Stomach (tissue), 4 donors: ENCODE measurements around the gene NAGPA.

Experiments used
- EP300 ChIP-seq: sonication (generic); formaldehyde crosslinking; IDR thresholded peaks from one replicate; pipeline ENCODE4 v1.6.1; 2017; ENCODE audit warnings: antibody characterized with exemption
- POLR2A ChIP-seq, 4 donors: fragments of 450-650 bp; IDR thresholded peaks; one replicate each; pipeline ENCODE4 v1.6.1; 2016; ENCODE audit warnings: antibody characterized with exemption in 4 of 4, control low read depth in 2 of 4, mild to moderate bottlenecking in 1 of 4, moderate library complexity in 1 of 4
- POLR2AphosphoS5 ChIP-seq, 3 donors: sonication (generic); formaldehyde crosslinking; IDR thresholded peaks; one replicate each; pipeline ENCODE4 v1.6.1; 2016; ENCODE audit warnings: antibody characterized with exemption in 3 of 3
- TF ChIP-seq, protein P1 (sequence below), 7 experiments: fragments of 450-650 bp in 4 of 7; fragments of 200-600 bp in 3 of 7; sonication (generic) in 3 of 7; IDR thresholded peaks; one replicate each; pipeline ENCODE4 v1.5.1; 2016 to 2019; ENCODE audit warnings: antibody characterized with exemption in 7 of 7, control low read depth in 2 of 7, mild to moderate bottlenecking in 1 of 7

DNA sequence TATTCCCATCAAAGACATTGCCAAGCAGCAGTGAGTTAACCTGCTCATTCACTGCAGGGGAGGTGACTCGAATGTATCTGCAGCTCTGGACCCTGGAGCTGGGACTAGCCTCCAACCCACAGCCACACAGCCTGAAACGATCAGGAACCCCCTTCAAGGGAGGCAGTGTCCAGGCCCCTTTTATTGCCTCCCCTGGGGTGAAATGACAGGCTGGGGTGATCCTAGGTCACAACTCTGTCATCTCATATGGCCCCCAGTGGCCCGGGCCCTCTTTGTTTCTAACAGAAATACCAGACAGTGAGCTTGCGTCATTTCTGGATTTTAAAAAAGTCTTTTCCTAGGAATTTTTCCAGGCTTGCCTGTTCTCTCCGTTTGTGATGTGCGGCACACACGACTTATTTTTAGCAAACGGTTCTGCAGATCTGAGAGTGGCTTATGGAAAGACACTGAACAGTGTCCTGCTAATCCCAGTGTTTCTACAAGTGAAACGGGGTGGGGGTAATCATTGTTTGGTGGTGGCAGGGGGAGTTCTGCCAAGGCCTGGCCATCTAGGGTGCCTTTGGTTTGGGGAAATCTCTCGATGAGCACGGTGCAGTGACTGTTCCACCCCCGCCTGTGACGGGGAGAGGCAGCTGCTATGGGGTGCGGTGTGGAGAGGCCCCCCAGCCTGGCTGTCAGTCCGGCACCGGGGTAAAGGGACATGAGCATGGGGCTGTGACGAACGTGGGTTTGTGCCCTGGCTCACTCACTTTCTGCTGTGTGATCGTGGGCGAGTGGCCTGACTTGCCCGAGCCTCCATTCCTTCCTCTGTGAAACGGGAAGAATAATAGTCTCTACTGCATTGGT, 27.2 kb downstream of the NAGPA start:
- TF ChIP-seq POLR2A (IDR thresholded peaks at IDR 0.05): no peak
- TF ChIP-seq POLR2AphosphoS5 (IDR thresholded peaks at IDR 0.05): no peak
- TF ChIP-seq, protein P1, sequence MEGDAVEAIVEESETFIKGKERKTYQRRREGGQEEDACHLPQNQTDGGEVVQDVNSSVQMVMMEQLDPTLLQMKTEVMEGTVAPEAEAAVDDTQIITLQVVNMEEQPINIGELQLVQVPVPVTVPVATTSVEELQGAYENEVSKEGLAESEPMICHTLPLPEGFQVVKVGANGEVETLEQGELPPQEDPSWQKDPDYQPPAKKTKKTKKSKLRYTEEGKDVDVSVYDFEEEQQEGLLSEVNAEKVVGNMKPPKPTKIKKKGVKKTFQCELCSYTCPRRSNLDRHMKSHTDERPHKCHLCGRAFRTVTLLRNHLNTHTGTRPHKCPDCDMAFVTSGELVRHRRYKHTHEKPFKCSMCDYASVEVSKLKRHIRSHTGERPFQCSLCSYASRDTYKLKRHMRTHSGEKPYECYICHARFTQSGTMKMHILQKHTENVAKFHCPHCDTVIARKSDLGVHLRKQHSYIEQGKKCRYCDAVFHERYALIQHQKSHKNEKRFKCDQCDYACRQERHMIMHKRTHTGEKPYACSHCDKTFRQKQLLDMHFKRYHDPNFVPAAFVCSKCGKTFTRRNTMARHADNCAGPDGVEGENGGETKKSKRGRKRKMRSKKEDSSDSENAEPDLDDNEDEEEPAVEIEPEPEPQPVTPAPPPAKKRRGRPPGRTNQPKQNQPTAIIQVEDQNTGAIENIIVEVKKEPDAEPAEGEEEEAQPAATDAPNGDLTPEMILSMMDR (IDR thresholded peaks at IDR 0.05): no peak
- no peak for TF ChIP-seq EP300
